ENCODE data around the gene INSL4.

Gene INSL4

GRCh38 chr9:5193345-5193744, 37.9 kb upstream of the INSL4 start:
- no peak overlapping the region for H3K4me3 ChIP-seq (ENCODE audit: low read depth, low read length)
- TF ChIP-seq CTCF (IDR thresholded peaks at IDR 0.05; ENCODE audit: low read depth, low read length), result no peak

- no peak overlapping the region for H3K4me3 ChIP-seq (ENCODE audit: low read depth, low read length)
- TF ChIP-seq CTCF (IDR thresholded peaks at IDR 0.05; ENCODE audit: low read depth, low read length), result no peak
Observed at GRCh38 chr9:5195463-5195862, 35.8 kb upstream of the INSL4 start.

- no peak for TF ChIP-seq CTCF (IDR thresholded peaks at IDR 0.05; ENCODE audit: low read depth, low read length)
- no peak overlapping the region for H3K4me3 ChIP-seq (ENCODE audit: low read depth, low read length)
Observed at GRCh38 chr9:5205071-5205470, 26.1 kb upstream of the INSL4 start.

GRCh38 chr9:5230554-5230953, 665 bp upstream of the INSL4 start:
- no peak for TF ChIP-seq CTCF (IDR thresholded peaks at IDR 0.05; ENCODE audit: low read depth, low read length)
- no peak overlapping the region for H3K4me3 ChIP-seq (ENCODE audit: low read depth, low read length)

- no peak for TF ChIP-seq CTCF (IDR thresholded peaks at IDR 0.05; ENCODE audit: low read depth, low read length)
- no peak overlapping the region for H3K4me3 ChIP-seq (ENCODE audit: low read depth, low read length)
Observed at GRCh38 chr9:5263351-5264218, 32.4 kb downstream of the INSL4 start.

- no peak overlapping the region for H3K4me3 ChIP-seq (ENCODE audit: low read depth, low read length)
- no peak for TF ChIP-seq CTCF (IDR thresholded peaks at IDR 0.05; ENCODE audit: low read depth, low read length)
Observed at GRCh38 chr9:5264219-5264595, 33.0 kb downstream of the INSL4 start.

- TF ChIP-seq CTCF (IDR thresholded peaks at IDR 0.05; ENCODE audit: low read depth, low read length), result no peak
- no peak overlapping the region for H3K4me3 ChIP-seq (ENCODE audit: low read depth, low read length)
Observed at GRCh38 chr9:5265939-5266338, 34.7 kb downstream of the INSL4 start.
